ENCODE measurements around the gene FNDC11. TPM values are rescaled to one million over a fixed set of nuclear protein-coding genes. Genes with fewer than 3 reads are reported as not detected.

FNDC11 gene
- total RNA-seq, 1 experiment from 2014 or later = 2.5 TPM

DNA sequence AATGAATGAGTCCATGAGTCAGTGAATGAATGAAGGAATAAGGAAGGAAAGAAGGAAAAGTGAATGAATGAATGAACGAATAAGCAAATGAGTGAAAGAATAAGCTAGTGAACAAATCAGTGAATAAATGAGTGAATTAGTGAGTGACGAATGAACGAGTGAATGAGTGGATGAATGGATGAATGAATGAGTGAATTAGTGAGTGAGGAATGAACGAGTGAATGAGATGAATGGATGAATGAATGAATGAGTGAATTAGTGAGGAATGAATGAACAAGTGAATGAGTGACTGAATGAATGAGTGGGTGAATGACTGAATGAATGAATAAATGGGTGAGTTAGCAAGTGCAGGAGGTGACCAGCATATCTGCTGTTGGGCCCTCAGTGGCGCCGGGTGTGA is 10.2 kb upstream of the FNDC11 start:
- Histone ChIP-seq H2BK120ac (ENCODE audit: low read depth, low read length, poor library complexity, severe bottlenecking) (no peak overlapping the region), H3K27me3 (ENCODE audit: insufficient read depth, low read length) (no peaks in the 10 kb centered on the region), H2AFZ (ENCODE audit: low read length) (no peak overlapping the region), H3K23me2 (ENCODE audit: insufficient read length, low read depth, low read length, poor library complexity, severe bottlenecking) (no peaks in the 10 kb centered on the region), H3K9me3 (ENCODE audit: control insufficient read depth, low read depth, low read length) (no peaks in the 10 kb centered on the region), H2BK15ac (ENCODE audit: low read depth, low read length) (no peak overlapping the region), H3K14ac (ENCODE audit: insufficient read depth, low read length) (no peak overlapping the region), H3T11ph (ENCODE audit: low read length) (no peak overlapping the region), H3K56ac (ENCODE audit: insufficient read length, low read depth, low read length) (no peak overlapping the region), H3K4ac (ENCODE audit: low read depth, low read length) (no peak overlapping the region), H2AK5ac (ENCODE audit: insufficient read length, low read length) (no peak overlapping the region), H4K91ac (ENCODE audit: insufficient read length, low read depth, low read length) (no peak overlapping the region), H4K5ac (ENCODE audit: insufficient read length, low read depth, low read length) (no peak overlapping the region), H3K4me2 (ENCODE audit: insufficient read depth, insufficient read length, low read length) (no peak overlapping the region), H3K18ac (ENCODE audit: insufficient read length, low read depth, low read length) (no peak overlapping the region), H3K79me2 (ENCODE audit: insufficient read depth, low read length) (no peaks in the 10 kb centered on the region), H4K20me1 (ENCODE audit: control insufficient read depth, insufficient read depth, insufficient read length) (peaks cover 3% of the 10 kb centered on the region), H2BK12ac (ENCODE audit: insufficient read length, low read depth, low read length) (no peak overlapping the region), H2BK5ac (ENCODE audit: insufficient read length, low read length) (no peak overlapping the region), H3K27ac (ENCODE audit: insufficient read length, low read depth, low read length) (no peak overlapping the region), H3K9ac (ENCODE audit: extremely low read depth, insufficient read length, low read length) (no peak overlapping the region), H3K23ac (ENCODE audit: insufficient read length, low read depth, low read length) (no peak overlapping the region), H3K4me1 (ENCODE audit: insufficient read depth, low read length) (no peaks in the 10 kb centered on the region; the same call in 1 of the 2 replicates), H2BK20ac (ENCODE audit: low read depth, low read length, poor library complexity, severe bottlenecking) (no peak overlapping the region), H3K79me1 (ENCODE audit: insufficient read depth, low read depth, low read length, poor library complexity, severe bottlenecking) (no peaks in the 10 kb centered on the region), H4K8ac (replicated peaks; ENCODE audit: insufficient read length, low read depth, low read length) (no peak overlapping the region)
- DNase-seq = no peak
- TF ChIP-seq, protein P1, sequence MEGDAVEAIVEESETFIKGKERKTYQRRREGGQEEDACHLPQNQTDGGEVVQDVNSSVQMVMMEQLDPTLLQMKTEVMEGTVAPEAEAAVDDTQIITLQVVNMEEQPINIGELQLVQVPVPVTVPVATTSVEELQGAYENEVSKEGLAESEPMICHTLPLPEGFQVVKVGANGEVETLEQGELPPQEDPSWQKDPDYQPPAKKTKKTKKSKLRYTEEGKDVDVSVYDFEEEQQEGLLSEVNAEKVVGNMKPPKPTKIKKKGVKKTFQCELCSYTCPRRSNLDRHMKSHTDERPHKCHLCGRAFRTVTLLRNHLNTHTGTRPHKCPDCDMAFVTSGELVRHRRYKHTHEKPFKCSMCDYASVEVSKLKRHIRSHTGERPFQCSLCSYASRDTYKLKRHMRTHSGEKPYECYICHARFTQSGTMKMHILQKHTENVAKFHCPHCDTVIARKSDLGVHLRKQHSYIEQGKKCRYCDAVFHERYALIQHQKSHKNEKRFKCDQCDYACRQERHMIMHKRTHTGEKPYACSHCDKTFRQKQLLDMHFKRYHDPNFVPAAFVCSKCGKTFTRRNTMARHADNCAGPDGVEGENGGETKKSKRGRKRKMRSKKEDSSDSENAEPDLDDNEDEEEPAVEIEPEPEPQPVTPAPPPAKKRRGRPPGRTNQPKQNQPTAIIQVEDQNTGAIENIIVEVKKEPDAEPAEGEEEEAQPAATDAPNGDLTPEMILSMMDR (conservative IDR thresholded peaks at IDR 0.05) = no peak
- no peak overlapping the region for H3K27ac Mint-ChIP-seq
- H3K36me3 Mint-ChIP-seq (ENCODE audit: insufficient read depth in 1 of 3, low read depth in 3 of 3) = no peaks in the 10 kb centered on the region
- no peaks in the 10 kb centered on the region for H3K9me3 Mint-ChIP-seq
- no peak overlapping the region for H3K4me3 Mint-ChIP-seq
- H3K4me1 Mint-ChIP-seq = peaks cover 5 to 16% of the 10 kb centered on the region in 2 experiments
- 100% methylated on average over 4 of the region's 6 CpGs for WGBS (ENCODE audit: extremely low coverage, insufficient read length, low lambda C conversion rate)
- no peaks in the 10 kb centered on the region for H3K27me3 Mint-ChIP-seq (ENCODE audit: low read depth)
